Measurements from ENCODE around the gene NCKAP5L. TPM values are rescaled to one million over a fixed set of nuclear protein-coding genes. Genes with fewer than 3 reads are reported as not detected.

The NCKAP5L gene
- total RNA-seq, 1 donor from 2014 or later: 44.4 TPM

GRCh38 chr12:49823951-49824350 lies 4.3 kb downstream of the NCKAP5L start:
- H3K27me3 Mint-ChIP-seq (ENCODE audit: low read depth): no peaks in the 10 kb centered on the region
- H3K27ac Mint-ChIP-seq: no peak overlapping the region
- DNase-seq (ENCODE audit: low spot score in 2 of 2, unreplicated experiment in 2 of 2): no peak
- no peak overlapping the region for H3K4me3 Mint-ChIP-seq
- no peak for TF ChIP-seq CTCF (IDR thresholded peaks at IDR 0.05; ENCODE audit: unreplicated experiment)
- H3K36me3 Mint-ChIP-seq: peaks cover 5% of the 10 kb centered on the region
- H3K9me3 Mint-ChIP-seq: no peaks in the 10 kb centered on the region
- H3K4me1 Mint-ChIP-seq: peaks cover 22% of the 10 kb centered on the region

GRCh38 chr12:49823350-49823749 lies 4.9 kb downstream of the NCKAP5L start:
- no peak for TF ChIP-seq CTCF (IDR thresholded peaks at IDR 0.05; ENCODE audit: unreplicated experiment)
- peaks cover 17% of the 10 kb centered on the region for H3K4me1 Mint-ChIP-seq
- H3K36me3 Mint-ChIP-seq: peaks cover 5% of the 10 kb centered on the region
- no peak overlapping the region for H3K4me3 Mint-ChIP-seq
- H3K27ac Mint-ChIP-seq: no peak overlapping the region
- DNase-seq (ENCODE audit: low spot score in 2 of 2, unreplicated experiment in 2 of 2): no peak
- H3K9me3 Mint-ChIP-seq: no peaks in the 10 kb centered on the region
- no peaks in the 10 kb centered on the region for H3K27me3 Mint-ChIP-seq (ENCODE audit: low read depth)

DNA sequence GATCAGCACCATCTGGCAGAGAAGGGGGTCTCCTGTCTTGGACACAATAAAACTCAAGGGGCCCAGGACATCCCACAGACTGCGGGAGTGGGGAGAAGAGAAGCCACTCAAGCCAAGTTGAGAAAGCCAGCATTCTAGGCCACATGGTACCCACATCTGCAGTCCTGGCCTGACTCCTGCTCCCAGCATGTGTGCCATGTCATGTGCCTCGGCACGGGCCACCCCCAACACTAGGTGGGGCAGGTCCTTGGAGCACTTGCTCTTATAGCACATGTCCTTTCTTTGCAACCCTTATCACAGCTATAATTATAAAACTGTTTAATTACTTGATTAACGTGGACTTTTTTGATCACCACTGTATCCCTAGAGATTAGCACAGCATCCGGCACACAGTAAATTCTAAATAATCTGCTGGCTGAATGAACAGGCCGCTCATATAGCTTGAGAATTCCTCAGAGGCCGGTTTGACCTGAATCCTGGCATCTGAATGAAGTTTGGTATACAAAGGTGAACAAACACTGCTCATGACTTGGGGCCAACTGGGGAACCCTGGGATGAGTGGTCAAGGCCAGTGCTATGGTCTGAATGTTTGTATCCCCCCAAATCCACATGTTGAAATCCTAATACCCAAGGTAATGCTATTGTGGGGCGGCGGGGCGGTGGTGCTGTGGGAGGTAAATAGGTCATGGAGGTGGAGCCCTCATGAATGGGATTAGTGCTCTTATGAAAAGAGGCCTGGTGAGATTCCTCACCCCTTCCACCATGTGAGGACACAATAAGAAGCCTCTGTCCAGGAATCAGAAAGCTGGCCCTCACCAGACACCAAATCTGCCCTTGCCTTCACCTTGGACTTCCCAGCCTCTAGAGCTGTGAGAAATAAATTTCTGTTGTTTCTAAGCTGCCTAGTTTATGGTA lies 6.6 kb downstream of the NCKAP5L start:
- no peak overlapping the region for H3K4me3 Mint-ChIP-seq
- H3K36me3 Mint-ChIP-seq: peaks cover 12% of the 10 kb centered on the region
- H3K27me3 Mint-ChIP-seq (ENCODE audit: low read depth): no peaks in the 10 kb centered on the region
- no peak for TF ChIP-seq CTCF (IDR thresholded peaks at IDR 0.05; ENCODE audit: unreplicated experiment)
- peaks cover 10% of the 10 kb centered on the region for H3K4me1 Mint-ChIP-seq
- H3K27ac Mint-ChIP-seq: no peak overlapping the region
- no peak for DNase-seq (ENCODE audit: low spot score in 2 of 2, unreplicated experiment in 2 of 2)
- no peaks in the 10 kb centered on the region for H3K9me3 Mint-ChIP-seq

GRCh38 chr12:49819786-49820185 lies 8.4 kb downstream of the NCKAP5L start:
- Mint-ChIP-seq H3K27me3 (ENCODE audit: low read depth) (no peaks in the 10 kb centered on the region), H3K4me1 (peaks cover under 1% of the 10 kb centered on the region), H3K4me3 (no peak overlapping the region), H3K9me3 (no peaks in the 10 kb centered on the region), H3K27ac (no peak overlapping the region), H3K36me3 (peaks cover 17% of the 10 kb centered on the region)
- no peak for DNase-seq (ENCODE audit: low spot score in 2 of 2, unreplicated experiment in 2 of 2)
- TF ChIP-seq CTCF (IDR thresholded peaks at IDR 0.05; ENCODE audit: unreplicated experiment): no peak

DNA sequence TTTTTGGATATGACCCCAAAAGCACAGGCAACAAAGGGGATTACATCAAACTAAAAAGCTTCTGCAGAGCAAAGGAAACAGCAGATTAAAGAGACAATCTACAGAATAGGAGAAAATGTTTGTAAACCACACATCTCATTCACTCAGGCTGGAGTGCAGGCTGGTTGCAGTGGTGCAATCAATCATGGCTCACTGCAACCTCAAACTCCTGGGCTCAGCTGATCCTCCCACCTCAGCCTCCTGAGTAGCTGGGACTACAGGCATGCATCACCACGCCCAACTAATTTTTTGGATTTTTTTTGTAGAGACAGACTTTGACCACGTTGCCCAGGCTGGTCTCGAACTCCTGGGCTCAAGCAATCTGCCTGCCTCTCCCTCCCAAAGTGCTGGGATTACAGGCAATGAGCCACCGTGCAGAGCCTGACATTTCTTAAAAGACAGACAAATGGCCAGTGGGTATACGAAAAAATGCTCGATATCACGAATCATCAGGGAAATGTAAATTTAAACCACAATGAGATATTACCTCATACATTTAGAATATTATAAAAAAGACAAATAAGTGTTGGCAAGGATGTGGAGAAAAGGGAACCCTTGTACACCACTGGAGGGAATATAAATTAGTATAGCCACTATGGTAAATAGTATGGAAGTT lies 9.8 kb downstream of the NCKAP5L start:
- no peak overlapping the region for H3K4me3 Mint-ChIP-seq
- no peaks in the 10 kb centered on the region for H3K27me3 Mint-ChIP-seq (ENCODE audit: low read depth)
- H3K9me3 Mint-ChIP-seq: no peaks in the 10 kb centered on the region
- TF ChIP-seq CTCF (IDR thresholded peaks at IDR 0.05; ENCODE audit: unreplicated experiment): no peak
- DNase-seq (ENCODE audit: low spot score in 2 of 2, unreplicated experiment in 2 of 2): no peak
- H3K36me3 Mint-ChIP-seq: peaks cover 17% of the 10 kb centered on the region
- no peaks in the 10 kb centered on the region for H3K4me1 Mint-ChIP-seq
- no peak overlapping the region for H3K27ac Mint-ChIP-seq

All from mesothelial cell of epicardium (in vitro differentiated cells).